SK-N-SH treated with all-trans-retinoic acid at 6 μM for 48 hours (cell line): Measurements from ENCODE around the gene SH3BP1.

Experiments used
- GLIS3 ChIP-seq: fragments of 250-450 bp; sonication (Bioruptor Pico); IDR thresholded peaks from 2 replicates; pipeline ENCODE4 v1.5.0; 2020; ENCODE audit warnings: mild to moderate bottlenecking, moderate library complexity
- OSR1 ChIP-seq: fragments of 250-450 bp; sonication (Bioruptor Pico); IDR thresholded peaks from 2 replicates; pipeline ENCODE4 v1.8.0; 2022; ENCODE audit warnings: moderate library complexity, mild to moderate bottlenecking, inconsistent platforms
- ZFP30 ChIP-seq: fragments of 450-650 bp; formaldehyde crosslinking; IDR thresholded peaks from 2 replicates; pipeline ENCODE4 v1.5.0; 2022; ENCODE audit warnings: mild to moderate bottlenecking, moderate library complexity
- TF ChIP-seq, protein P1 (sequence below): fragments of 250-450 bp; sonication (Bioruptor Pico); IDR thresholded peaks from 2 replicates; pipeline ENCODE4 v1.5.1; 2020; ENCODE audit warnings: low read depth, mild to moderate bottlenecking, moderate library complexity

- TF ChIP-seq OSR1 (CRISPR knock-in tag) (no peak), GLIS3 (no peak), ZFP30 (no peak)
- TF ChIP-seq, protein P1, sequence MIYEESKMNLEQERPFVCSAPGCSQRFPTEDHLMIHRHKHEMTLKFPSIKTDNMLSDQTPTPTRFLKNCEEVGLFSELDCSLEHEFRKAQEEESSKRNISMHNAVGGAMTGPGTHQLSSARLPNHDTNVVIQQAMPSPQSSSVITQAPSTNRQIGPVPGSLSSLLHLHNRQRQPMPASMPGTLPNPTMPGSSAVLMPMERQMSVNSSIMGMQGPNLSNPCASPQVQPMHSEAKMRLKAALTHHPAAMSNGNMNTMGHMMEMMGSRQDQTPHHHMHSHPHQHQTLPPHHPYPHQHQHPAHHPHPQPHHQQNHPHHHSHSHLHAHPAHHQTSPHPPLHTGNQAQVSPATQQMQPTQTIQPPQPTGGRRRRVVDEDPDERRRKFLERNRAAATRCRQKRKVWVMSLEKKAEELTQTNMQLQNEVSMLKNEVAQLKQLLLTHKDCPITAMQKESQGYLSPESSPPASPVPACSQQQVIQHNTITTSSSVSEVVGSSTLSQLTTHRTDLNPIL (CRISPR knock-in tag): no peak
These were observed 22.0 kb upstream of the SH3BP1 start for GRCh38 chr22:37617431-37617830.
